Measurements from ENCODE around the gene RFTN1.

The RFTN1 gene

DNA sequence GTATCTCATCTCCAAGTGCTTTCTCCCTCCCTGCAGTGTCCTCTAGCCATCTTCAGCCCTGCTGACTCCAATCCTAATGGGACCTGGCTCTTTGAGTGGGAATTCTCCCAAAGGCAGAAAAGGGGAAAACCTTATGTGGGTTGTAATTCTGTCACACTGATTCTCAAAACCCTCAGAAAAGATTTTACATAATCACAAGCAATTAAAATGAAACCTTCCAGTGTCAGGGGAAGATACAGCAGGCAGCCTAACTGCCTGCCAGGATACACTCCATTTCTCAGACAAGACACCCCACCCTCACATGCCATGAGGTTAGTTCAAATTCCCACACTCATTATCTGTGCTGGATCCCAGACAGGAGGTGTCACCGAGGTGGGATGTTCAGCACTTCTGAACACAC is 121.4 kb downstream of the RFTN1 start:
- Mint-ChIP-seq H3K36me3 (ENCODE audit: low read depth) (peaks cover 40% of the 10 kb centered on the region), H3K27ac (no peak overlapping the region), H3K4me3 (no peak overlapping the region), H3K4me1 (ENCODE audit: low read depth) (peaks cover 19% of the 10 kb centered on the region), H3K9me3 (no peaks in the 10 kb centered on the region), H3K27me3 (no peaks in the 10 kb centered on the region)
- intact Hi-C loops (cut with micrococcal nuclease), result no loop called here

DNA sequence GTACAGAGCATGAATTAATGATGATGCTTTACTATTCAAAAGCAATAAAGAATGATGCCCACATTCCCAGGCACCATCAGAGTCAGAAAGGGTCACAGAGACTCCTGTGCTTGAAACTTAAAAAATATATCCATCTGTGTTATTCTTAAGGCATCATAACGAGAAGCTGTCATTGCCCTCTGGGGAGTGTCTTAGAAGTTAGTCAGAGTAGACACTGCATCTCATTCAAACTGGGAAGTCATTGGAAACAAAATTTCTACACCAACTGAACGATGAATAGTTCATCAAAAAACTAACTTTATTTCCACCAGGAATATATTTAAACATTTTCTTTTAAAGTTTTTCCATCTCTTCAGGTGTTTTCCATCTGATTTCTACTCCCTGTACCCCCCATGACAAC is 122.9 kb downstream of the RFTN1 start:
- Mint-ChIP-seq H3K27me3 (no peaks in the 10 kb centered on the region), H3K4me1 (ENCODE audit: low read depth) (peaks cover 27% of the 10 kb centered on the region), H3K4me3 (no peak overlapping the region), H3K27ac (no peak overlapping the region), H3K36me3 (ENCODE audit: low read depth) (peaks cover 28% of the 10 kb centered on the region), H3K9me3 (no peaks in the 10 kb centered on the region)
- intact Hi-C loops (cut with micrococcal nuclease), result no loop called here

GRCh38 chr3:16388850-16389441 is 124.6 kb downstream of the RFTN1 start:
- intact Hi-C loops (cut with micrococcal nuclease), result no loop called here
- no peaks in the 10 kb centered on the region for H3K27me3 Mint-ChIP-seq
- H3K36me3 Mint-ChIP-seq (ENCODE audit: low read depth), result peaks cover 23% of the 10 kb centered on the region
- peaks cover 27% of the 10 kb centered on the region for H3K4me1 Mint-ChIP-seq (ENCODE audit: low read depth)
- no peak overlapping the region for H3K27ac Mint-ChIP-seq
- H3K9me3 Mint-ChIP-seq, result no peaks in the 10 kb centered on the region
- H3K4me3 Mint-ChIP-seq, result no peak overlapping the region

DNA sequence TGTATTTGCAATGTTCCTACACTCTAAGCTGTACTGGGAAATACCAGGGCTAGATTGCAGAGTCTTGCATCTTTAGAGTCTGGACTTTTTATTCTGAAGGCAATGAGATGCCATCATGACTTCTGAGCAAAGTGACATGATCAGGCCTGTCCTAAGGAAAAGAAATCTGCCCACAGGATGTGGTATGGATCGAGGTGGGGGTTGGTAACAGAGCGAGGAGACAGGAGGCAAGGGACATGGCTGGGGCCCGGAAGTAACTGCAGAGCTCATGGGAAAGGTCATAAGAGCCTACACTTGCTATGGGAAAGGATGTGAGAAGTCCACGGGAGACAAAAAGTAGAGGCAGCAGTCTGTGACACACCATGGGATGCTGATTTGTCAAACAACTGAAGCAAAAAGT is 126.9 kb downstream of the RFTN1 start:
- H3K9me3 Mint-ChIP-seq, result no peaks in the 10 kb centered on the region
- H3K4me3 Mint-ChIP-seq, result no peak overlapping the region
- peak overlapping the region; percentile 14 for H3K27ac Mint-ChIP-seq
- peaks cover 19% of the 10 kb centered on the region for H3K36me3 Mint-ChIP-seq (ENCODE audit: low read depth)
- H3K27me3 Mint-ChIP-seq, result no peaks in the 10 kb centered on the region
- peaks cover 43% of the 10 kb centered on the region for H3K4me1 Mint-ChIP-seq (ENCODE audit: low read depth)
- intact Hi-C loops (cut with micrococcal nuclease), result no loop called here

GRCh38 chr3:16385151-16385550 is 128.3 kb downstream of the RFTN1 start:
- H3K27ac Mint-ChIP-seq, result no peak overlapping the region
- H3K9me3 Mint-ChIP-seq, result no peaks in the 10 kb centered on the region
- peaks cover 30% of the 10 kb centered on the region for H3K36me3 Mint-ChIP-seq (ENCODE audit: low read depth)
- intact Hi-C loops (cut with micrococcal nuclease), result no loop called here
- H3K4me3 Mint-ChIP-seq, result no peak overlapping the region
- no peaks in the 10 kb centered on the region for H3K27me3 Mint-ChIP-seq
- H3K4me1 Mint-ChIP-seq (ENCODE audit: low read depth), result peaks cover 49% of the 10 kb centered on the region

- Mint-ChIP-seq H3K4me1 (ENCODE audit: low read depth) (peaks cover 49% of the 10 kb centered on the region), H3K27ac (no peak overlapping the region), H3K9me3 (no peaks in the 10 kb centered on the region), H3K4me3 (no peak overlapping the region), H3K36me3 (ENCODE audit: low read depth) (peaks cover 23% of the 10 kb centered on the region), H3K27me3 (no peaks in the 10 kb centered on the region)
- intact Hi-C loops (cut with micrococcal nuclease), result no loop called here
These were observed 129.6 kb downstream of the RFTN1 start for GRCh38 chr3:16383864-16384263.

- H3K4me1 Mint-ChIP-seq (ENCODE audit: low read depth), result peaks cover 50% of the 10 kb centered on the region
- H3K36me3 Mint-ChIP-seq (ENCODE audit: low read depth), result peaks cover 29% of the 10 kb centered on the region
- no peak overlapping the region for H3K4me3 Mint-ChIP-seq
- H3K27ac Mint-ChIP-seq, result peak overlapping the region; percentile 33
- no peaks in the 10 kb centered on the region for H3K27me3 Mint-ChIP-seq
- intact Hi-C loops (cut with micrococcal nuclease), result no loop called here
- H3K9me3 Mint-ChIP-seq, result no peaks in the 10 kb centered on the region
These were observed 130.7 kb downstream of the RFTN1 start for GRCh38 chr3:16382845-16383244.

- Mint-ChIP-seq H3K36me3 (ENCODE audit: low read depth) (peaks cover 39% of the 10 kb centered on the region), H3K27ac (no peak overlapping the region)
- intact Hi-C loops (cut with micrococcal nuclease), result no loop called here
These were observed 132.1 kb downstream of the RFTN1 start for GRCh38 chr3:16381426-16381825.

DNA sequence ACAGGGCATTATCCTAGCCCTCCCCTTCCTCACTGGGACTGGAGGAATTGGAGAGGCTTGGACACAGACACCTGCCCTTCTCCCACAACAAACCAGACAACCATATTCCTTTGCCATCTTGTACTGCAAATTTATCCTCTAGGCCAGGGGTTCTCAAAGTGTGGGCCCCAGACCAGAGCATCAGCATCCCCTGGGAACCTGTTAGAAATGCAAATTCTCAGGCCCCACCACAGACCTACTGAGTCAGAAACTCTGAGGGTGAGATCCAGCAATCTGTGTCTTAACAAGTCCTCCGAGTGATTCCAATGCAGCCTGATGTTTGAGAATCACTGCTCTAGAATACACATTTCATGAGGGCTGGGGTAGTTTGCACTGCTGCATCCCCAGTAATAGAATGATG is 133.1 kb downstream of the RFTN1 start:
- no peak overlapping the region for H3K4me3 Mint-ChIP-seq
- peaks cover 49% of the 10 kb centered on the region for H3K36me3 Mint-ChIP-seq (ENCODE audit: low read depth)
- H3K9me3 Mint-ChIP-seq, result no peaks in the 10 kb centered on the region
- no peaks in the 10 kb centered on the region for H3K27me3 Mint-ChIP-seq
- no peak overlapping the region for H3K27ac Mint-ChIP-seq
- peaks cover 46% of the 10 kb centered on the region for H3K4me1 Mint-ChIP-seq (ENCODE audit: low read depth)
- intact Hi-C loops (cut with micrococcal nuclease), result no loop called here

More at GRCh38 chr3:16381426-16381825, 132.1 kb downstream of the RFTN1 start:
- H3K9me3 Mint-ChIP-seq, result no peaks in the 10 kb centered on the region
- no peaks in the 10 kb centered on the region for H3K27me3 Mint-ChIP-seq
- no peak overlapping the region for H3K4me3 Mint-ChIP-seq
- peaks cover 42% of the 10 kb centered on the region for H3K4me1 Mint-ChIP-seq (ENCODE audit: low read depth)

GRCh38 chr3:16379838-16380237 is 133.7 kb downstream of the RFTN1 start:
- Mint-ChIP-seq H3K27ac (no peak overlapping the region), H3K4me1 (ENCODE audit: low read depth) (peaks cover 51% of the 10 kb centered on the region), H3K9me3 (no peaks in the 10 kb centered on the region), H3K36me3 (ENCODE audit: low read depth) (peaks cover 55% of the 10 kb centered on the region), H3K4me3 (no peak overlapping the region), H3K27me3 (no peaks in the 10 kb centered on the region)
- intact Hi-C loops (cut with micrococcal nuclease), result loop anchor here (10.0 kb wide), 1 partner anchor 65 kb away; no protein-coding TSS in a partner anchor

GRCh38 chr3:16378920-16379319 is 134.6 kb downstream of the RFTN1 start:
- no peak overlapping the region for H3K4me3 Mint-ChIP-seq
- H3K27ac Mint-ChIP-seq, result peak overlapping the region; percentile 69
- no peaks in the 10 kb centered on the region for H3K27me3 Mint-ChIP-seq
- H3K36me3 Mint-ChIP-seq (ENCODE audit: low read depth), result peaks cover 64% of the 10 kb centered on the region
- no peaks in the 10 kb centered on the region for H3K9me3 Mint-ChIP-seq
- intact Hi-C loops (cut with micrococcal nuclease), result loop anchor here (10.0 kb wide), 1 partner anchor 64 kb away; no protein-coding TSS in a partner anchor
- H3K4me1 Mint-ChIP-seq (ENCODE audit: low read depth), result peaks cover 60% of the 10 kb centered on the region

DNA sequence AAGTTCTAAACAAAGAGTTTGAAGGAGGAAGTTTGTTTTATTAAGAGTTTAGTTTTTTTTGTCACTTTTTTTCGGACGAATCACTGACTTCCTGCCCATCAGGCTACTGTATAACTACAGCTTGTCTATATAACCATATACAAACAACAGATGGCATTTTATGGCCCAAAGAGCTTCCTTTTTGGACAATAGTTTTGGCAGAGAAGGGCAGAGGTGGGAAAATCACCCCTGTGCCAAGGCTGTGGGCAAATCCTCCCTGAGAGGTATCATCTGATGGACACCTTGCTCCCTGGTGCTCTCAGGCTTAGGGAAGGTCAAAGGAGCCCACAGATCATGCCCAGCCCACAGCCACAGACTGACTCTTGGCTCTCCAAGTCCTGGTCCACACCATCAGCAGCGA is 135.1 kb downstream of the RFTN1 start:
- H3K27me3 Mint-ChIP-seq, result no peaks in the 10 kb centered on the region
- H3K36me3 Mint-ChIP-seq (ENCODE audit: low read depth), result peaks cover 69% of the 10 kb centered on the region
- H3K4me1 Mint-ChIP-seq (ENCODE audit: low read depth), result peaks cover 62% of the 10 kb centered on the region
- no peaks in the 10 kb centered on the region for H3K9me3 Mint-ChIP-seq
- no peak overlapping the region for H3K4me3 Mint-ChIP-seq
- intact Hi-C loops (cut with micrococcal nuclease), result loop anchor here (10.0 kb wide), 1 partner anchor 64 kb away; no protein-coding TSS in a partner anchor
- H3K27ac Mint-ChIP-seq, result peak overlapping the region; percentile 69

DNA sequence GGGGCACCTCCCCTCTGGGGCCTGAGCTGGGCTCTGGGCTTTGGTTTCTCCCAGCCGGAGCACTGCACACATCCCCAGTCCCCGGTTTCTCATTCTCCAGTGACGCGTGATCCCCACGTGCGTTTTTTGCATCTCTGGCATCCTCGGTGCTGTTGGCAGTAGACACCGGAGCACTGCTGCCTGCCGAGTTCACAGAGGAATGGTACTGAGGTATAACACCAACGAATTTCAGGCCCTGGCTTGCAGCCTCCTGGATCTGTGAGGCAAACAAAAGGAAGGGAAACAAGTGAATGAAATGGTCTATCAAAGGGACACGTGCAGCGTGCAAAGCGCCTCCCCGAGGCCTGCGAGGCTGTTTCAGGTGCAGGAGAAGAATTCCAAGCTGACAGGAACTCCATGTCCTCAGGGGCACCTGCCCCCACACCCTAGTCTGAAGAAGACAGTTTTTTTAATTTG is 135.6 kb downstream of the RFTN1 start:
- peaks cover 62% of the 10 kb centered on the region for H3K4me1 Mint-ChIP-seq (ENCODE audit: low read depth)
- no peaks in the 10 kb centered on the region for H3K9me3 Mint-ChIP-seq
- H3K27ac Mint-ChIP-seq, result peak overlapping the region; percentile 69
- intact Hi-C loops (cut with micrococcal nuclease), result loop anchor here (10.0 kb wide), 1 partner anchor 63 kb away; no protein-coding TSS in a partner anchor
- H3K36me3 Mint-ChIP-seq (ENCODE audit: low read depth), result peaks cover 72% of the 10 kb centered on the region
- H3K27me3 Mint-ChIP-seq, result no peaks in the 10 kb centered on the region
- no peak overlapping the region for H3K4me3 Mint-ChIP-seq

GRCh38 chr3:16377196-16377595 is 136.3 kb downstream of the RFTN1 start:
- Mint-ChIP-seq H3K4me3 (no peak overlapping the region), H3K27me3 (no peaks in the 10 kb centered on the region), H3K4me1 (ENCODE audit: low read depth) (peaks cover 62% of the 10 kb centered on the region), H3K9me3 (no peaks in the 10 kb centered on the region), H3K36me3 (ENCODE audit: low read depth) (peaks cover 72% of the 10 kb centered on the region), H3K27ac (peak overlapping the region; percentile 69)
- intact Hi-C loops (cut with micrococcal nuclease), result loop anchor here (10.0 kb wide), 1 partner anchor 62 kb away; no protein-coding TSS in a partner anchor

DNA sequence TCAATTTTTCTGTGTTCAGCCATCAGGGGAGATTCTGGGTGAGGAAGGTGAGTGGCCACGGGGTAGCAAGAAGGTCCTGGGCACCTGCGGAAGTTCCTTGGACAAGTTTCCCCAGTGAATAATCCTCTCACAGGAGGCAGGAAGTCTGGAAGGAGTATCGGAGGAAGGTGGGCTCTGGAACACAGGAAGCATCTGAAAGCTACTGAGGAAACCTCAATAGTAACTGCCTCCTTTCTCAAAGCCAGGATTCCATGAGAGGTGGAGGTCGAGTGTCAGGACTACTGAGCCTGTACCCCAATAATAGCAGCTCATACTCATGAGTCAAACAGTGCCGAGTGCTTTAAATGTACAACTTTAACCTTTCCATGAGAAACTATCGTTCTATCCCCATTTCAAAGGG is 137.6 kb downstream of the RFTN1 start:
- Mint-ChIP-seq H3K4me3 (no peak overlapping the region), H3K4me1 (ENCODE audit: low read depth) (peaks cover 62% of the 10 kb centered on the region), H3K9me3 (no peaks in the 10 kb centered on the region), H3K27ac (peak overlapping the region; percentile 89), H3K27me3 (no peaks in the 10 kb centered on the region), H3K36me3 (ENCODE audit: low read depth) (peaks cover 71% of the 10 kb centered on the region)
- intact Hi-C loops (cut with micrococcal nuclease), result loop anchor here (10.0 kb wide), 1 partner anchor 61 kb away; no protein-coding TSS in a partner anchor

Data from dendritic cell treated with granulocyte-macrophage colony-stimulating factor and Interleukin-4, amounts not matched to agents 40 ng/mL and 50 ng/mL, for 4 days (primary cell).